Embryonic facial prominence (tissue), 1 donor: ENCODE measurements around the gene PLCD3.
A peak's percentile ranks its signal among the peaks of the same experiment; 100 is the strongest.
"Not testable (repeated sequence)": the region's sequence is repeated elsewhere in the genome, so short reads cannot be mapped to it uniquely, and the experiment has no call there.

ENCODE experiments used
- DNase-seq: peaks from one replicate; pipeline ENCODE4 v3.0.0-alpha.2; 2016; ENCODE audit errors: extremely low spot score

Gene PLCD3

DNA sequence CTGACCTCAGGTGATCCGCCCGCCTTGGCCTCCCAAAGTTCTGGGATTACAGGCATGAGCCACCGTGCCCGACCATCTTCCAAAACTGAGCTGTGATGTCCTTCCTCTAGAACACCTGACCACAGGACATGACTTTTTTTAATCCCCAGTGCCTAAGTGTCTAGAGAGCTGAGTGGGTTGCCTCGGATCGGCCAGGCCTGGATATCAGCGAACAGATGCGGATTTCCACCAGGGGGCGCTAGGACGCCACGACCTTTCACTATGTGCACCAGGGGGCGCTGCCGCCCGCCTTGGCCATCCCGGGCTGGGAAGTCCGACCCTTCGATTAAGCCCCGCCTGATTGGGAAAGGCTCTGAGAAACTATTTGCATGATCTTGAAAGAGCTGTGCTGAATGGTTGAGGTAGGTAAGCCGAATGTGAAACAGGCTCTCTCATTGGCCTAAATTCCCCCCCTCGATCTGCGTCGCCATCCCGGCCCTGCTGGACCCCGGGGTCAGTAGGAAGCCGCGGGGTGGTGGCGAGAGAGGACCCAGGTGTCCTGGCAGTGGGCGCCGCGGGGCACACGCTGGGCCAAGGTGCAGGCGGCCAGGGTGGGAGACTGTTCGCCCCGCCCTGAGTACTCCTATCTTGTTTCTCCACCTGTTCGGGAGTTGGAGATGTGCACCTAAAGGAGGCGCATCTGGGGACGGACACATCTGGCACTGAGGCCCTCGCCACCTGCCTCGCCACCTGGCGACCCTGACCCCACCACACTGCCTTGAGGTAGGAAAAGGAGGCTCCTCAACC is 3.1 kb upstream of the PLCD3 start, which contains the start of gene ACBD4:
ACBD4 (plus strand) TSS at position 496 of the 786 bp plus-strand sequence. CDS start 458 bp downstream, outside the sequence.
- DNase-seq, result peak; percentile 94

GRCh38 chr17:45132572-45133463 is 503 bp upstream of the PLCD3 start:
- peak; percentile 74 for DNase-seq

GRCh38 chr17:45131616-45132319 is 547 bp downstream of the PLCD3 start:
- no peak for DNase-seq

DNA sequence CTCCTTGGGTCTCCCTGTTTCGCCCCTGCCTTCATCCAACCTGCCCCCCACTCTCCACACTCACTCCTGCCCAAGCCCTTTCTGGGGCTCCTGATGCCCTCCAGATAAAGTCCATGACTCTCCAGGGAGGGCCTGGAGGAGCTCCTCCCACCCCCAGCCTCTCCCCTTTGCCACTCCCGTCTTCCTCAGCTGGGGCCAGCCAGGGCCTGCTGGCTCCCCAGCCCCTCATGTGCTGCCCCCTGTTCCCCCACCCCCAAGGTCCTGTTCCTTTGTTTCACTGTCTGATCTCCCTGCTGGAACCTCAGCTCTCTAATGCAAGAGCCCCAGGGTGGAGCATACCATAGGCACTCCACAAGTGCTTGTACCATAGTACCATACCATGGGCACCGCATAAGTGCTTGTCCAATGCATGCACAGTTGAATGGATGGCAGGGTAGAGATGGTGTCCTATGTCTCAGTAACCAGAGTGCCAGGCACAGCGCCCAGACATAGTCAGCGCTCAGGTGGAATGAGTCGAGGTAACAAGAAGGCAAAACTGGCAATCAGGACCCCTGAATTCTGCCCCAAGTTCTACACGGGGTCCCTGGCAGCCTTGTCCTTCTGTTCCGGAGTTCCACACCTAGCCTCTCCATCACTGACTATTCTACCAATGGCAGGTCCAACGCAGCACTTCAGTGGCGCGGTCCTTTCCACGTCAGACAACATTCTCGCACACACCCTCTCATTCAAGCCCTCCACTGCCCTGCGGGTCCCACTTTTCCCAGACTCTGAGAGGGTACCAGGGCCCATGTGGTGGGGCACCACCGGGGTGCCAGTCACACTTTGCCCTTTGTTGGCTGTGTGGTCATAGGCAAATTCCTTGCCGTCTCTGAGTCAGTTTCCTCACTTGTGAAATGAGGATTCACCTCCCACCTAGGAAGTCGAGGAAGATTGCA is 1.4 kb downstream of the PLCD3 start:
- DNase-seq, result no peak

GRCh38 chr17:45129940-45130680 is 2.2 kb downstream of the PLCD3 start:
- no peak for DNase-seq

- DNase-seq, result no peak
These were observed 2.8 kb downstream of the PLCD3 start for GRCh38 chr17:45129426-45129939.

DNA sequence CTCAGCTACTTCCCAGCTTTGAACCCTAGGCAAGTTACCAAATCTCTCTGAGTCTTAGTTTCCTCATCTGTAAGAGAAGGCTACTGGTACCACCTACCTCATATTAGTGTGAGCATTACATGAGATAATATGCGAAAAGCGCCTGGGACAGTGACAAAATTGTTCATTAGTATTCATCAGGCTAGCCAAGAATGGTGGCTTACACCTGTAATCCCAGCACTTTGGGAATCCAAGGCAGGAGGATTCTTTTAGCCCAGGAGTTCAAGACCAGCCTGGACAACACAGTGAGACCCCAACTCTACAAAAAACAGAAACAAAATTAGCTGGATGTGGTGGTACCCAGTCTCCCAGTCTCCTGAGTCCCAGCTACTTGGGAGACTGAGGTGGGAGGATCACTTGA is 3.3 kb downstream of the PLCD3 start:
- no peak for DNase-seq

- DNase-seq, result no peak
These were observed 4.0 kb downstream of the PLCD3 start for GRCh38 chr17:45128331-45128730.

DNA sequence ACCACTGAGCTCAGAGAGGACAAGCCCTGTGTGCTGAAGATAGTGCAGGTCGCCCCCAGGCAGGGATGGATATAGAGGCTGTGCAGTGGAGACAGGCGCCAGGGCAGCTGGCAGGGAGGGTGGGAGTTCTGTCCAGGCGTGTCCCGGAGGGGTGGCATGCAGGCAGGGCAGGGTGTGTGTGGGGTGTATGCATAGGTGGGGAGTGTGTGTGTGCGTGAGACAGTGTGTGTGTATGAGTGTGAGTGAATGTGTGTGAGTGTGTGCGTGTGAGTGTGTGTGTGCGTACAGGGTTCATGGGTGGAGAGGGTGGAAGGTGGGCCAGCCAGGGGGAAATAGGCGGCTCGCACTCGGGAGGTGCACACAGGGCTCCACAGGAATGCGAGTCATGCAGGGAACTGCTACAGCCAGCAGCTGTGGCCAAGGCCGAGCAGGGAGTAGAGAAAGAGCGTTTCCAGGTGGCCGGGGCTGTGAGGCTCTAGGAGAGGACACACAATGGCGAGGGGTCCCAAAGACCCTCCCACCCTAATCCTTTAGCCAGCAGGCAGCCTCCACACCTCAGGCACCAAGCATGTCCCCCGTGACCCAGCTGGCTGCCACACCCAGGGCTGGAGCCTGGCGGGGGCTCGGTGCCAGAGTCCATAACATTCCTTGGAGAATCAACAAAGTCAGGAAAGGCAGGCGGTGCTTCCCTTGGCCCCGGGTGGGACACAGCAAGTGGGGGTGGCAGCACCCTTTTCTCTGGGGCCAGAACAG is 4.6 kb downstream of the PLCD3 start:
- no peak for DNase-seq

GRCh38 chr17:45127207-45127547 is 5.1 kb downstream of the PLCD3 start:
- DNase-seq, result no peak

DNA sequence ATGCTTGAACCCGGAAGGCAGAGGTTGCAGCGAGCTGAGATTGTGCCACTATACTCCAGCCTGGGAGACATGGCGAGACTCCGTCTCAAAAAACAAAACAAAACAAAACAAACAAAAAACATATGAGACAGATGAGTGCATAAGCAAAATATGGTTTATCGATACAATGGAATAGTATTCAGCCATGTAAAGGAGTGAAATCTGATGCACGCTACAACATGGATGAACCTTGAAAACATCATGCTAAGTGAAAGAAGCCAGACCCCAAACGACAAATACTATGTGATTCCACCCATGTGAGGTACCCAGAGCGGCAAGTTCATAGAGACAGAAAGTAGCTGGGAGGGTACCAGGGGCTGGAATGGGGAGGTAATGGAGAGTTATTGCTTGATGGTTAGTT is 6.8 kb downstream of the PLCD3 start:
- no peak for DNase-seq

GRCh38 chr17:45124797-45125122 is 7.6 kb downstream of the PLCD3 start:
- DNase-seq, result not testable (repeated sequence)

GRCh38 chr17:45123930-45124796 is 8.2 kb downstream of the PLCD3 start:
- no peak for DNase-seq

DNA sequence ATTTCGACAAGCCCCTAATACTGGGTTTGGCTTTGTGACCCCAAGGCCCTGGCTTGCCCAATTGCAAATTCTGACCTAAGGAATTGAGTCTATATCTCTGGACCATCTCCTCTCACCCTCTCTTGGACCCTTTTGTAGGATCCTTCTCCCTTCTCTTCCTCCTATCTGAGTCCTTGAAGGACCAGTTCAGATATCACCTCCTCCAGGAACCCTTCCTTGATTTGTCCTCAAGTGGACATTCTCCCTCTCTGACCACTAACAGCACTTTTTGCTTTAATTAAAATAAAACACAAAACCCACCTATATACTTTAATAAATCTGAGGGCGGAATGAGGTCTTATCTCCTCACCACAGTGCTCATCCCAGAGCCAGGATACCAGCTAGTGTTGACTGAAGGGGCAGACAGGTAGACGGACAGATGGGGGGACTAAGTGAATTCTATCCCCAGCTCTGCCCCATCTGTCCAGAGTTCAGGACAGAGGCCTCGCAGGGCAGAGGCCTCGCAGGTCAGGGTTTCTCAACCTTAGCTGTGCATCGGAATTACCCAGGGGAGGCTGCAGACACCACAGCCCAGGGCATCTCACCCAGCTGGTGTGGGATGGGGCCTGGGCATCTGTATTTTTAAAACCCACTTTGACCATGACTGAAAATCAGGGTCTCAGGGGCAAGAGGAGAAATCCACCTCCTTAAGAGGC is 9.1 kb downstream of the PLCD3 start:
- no peak for DNase-seq

DNA sequence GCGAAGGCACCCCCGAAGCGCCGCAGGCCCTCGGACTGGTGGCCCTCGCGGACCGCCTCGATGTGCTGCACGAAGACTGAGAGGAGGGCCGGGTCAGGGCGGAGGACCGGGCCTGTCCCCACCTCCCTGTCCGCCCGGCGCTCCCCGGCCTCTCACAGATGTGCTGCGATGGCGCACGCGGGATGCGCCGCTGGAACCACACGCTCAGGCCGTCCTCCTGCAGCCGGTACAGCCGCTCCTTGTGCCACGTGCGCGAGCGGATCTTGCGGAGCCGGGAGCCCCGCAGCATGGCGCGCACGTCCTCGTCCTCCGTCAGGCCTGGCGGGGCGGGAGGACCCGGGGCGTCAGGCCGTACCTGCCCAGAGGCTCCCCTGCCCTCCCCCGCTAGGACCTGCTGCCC is 11.3 kb downstream of the PLCD3 start:
- DNase-seq, result no peak

DNA sequence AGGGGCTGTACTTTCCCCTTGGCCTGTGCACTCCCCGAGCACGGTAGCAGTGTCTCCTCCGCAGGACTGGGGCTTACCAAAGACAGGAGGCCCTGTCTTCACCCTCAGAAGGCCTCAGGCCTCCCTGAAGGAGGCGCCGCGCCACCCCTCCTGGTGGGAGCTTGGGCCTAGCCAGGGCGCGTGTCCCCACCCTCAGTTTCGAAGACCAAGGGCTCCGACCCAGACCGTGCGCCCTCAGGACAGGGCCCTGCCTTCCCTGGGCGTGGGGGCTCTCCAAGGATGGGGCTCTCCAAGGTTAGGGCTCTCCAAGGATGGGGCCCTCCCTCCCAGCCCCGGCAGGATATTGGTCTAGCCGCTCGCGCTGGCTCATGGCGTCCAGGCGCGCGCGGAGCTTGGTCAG is 11.8 kb downstream of the PLCD3 start:
- DNase-seq, result no peak

DNA sequence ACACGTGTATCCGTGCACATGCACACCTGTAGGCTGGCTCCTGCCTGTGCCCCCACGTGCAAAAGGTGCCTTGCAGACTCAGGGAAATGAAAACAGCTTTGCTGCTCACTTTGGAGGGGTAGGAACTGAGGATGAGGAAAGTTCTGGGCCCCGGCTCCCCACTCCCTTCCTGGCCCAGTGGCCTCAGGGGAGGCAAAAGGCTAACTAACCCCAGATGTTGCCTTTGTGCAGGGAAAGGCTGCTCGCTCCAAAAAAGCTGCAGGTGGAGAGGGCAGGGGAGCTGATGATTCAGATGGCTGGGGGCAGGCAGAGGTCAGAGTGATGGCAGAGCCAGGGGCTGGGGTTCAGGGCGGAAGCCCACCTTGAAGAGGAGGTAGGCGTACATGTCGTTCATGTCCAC is 12.4 kb downstream of the PLCD3 start:
- no peak for DNase-seq

DNA sequence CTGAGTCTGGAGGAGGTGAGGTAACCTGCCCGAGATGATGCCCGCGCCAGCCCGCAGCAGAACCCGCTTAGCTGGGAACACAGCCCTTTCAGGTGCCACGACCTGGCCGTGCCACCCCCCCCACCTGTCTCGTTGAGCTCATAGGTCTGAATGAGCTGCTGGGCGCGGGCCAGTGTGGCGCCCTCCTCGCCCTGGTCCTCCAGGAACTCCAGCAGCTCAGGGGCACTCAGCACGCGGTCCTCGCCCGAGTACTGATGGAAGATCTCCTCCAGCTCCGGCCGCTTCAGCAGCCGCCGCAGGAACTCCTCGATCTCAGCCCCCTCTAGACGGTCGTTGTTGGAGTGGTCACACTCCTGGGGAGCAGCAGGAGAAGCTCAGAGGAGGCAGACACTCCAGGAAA is 13.6 kb downstream of the PLCD3 start:
- DNase-seq, result no peak
